Gastrocnemius medialis (tissue), 4 donors: ENCODE results near the gene WDR49.

Experiments used
- POLR2A ChIP-seq, 2 donors: fragments of 450-650 bp; IDR thresholded peaks; one replicate each; pipeline ENCODE4 v1.6.1; 2017; ENCODE audit warnings: antibody characterized with exemption in 2 of 2, mild to moderate bottlenecking in 2 of 2, moderate library complexity in 2 of 2
- TF ChIP-seq, protein P1 (sequence below), 5 experiments: fragments of 450-650 bp in 3 of 5; fragments of 200-600 bp in 2 of 5; sonication (generic) in 2 of 5; IDR thresholded peaks in 4 of 5; conservative IDR thresholded peaks in 1 of 5; 1 replicate in 4 of 5; 2 replicates in 1 of 5; pipeline ENCODE4 v1.5.1; 2016 to 2019; ENCODE audit warnings: antibody characterized with exemption in 5 of 5, mild to moderate bottlenecking in 3 of 5, moderate library complexity in 3 of 5

DNA sequence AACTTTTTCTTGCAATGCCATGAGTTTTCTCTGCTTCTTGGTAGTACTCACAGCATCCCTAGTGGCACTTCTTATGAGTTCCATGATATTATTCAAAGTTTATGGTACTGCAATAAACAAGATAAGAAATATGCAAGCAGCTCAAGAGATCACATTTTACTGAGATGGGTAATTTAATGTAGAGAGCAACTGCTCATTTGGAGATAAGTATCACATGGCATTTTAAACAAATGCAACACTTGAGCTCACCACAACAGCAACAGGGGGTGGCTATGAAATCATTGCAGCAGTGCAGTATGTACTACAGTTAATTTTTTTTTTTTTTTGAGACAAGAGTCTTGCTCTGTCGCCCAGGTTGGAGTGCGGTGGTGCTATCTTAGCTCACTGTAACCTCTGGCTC is 85.1 kb downstream of the WDR49 start:
- TF ChIP-seq, protein P1, sequence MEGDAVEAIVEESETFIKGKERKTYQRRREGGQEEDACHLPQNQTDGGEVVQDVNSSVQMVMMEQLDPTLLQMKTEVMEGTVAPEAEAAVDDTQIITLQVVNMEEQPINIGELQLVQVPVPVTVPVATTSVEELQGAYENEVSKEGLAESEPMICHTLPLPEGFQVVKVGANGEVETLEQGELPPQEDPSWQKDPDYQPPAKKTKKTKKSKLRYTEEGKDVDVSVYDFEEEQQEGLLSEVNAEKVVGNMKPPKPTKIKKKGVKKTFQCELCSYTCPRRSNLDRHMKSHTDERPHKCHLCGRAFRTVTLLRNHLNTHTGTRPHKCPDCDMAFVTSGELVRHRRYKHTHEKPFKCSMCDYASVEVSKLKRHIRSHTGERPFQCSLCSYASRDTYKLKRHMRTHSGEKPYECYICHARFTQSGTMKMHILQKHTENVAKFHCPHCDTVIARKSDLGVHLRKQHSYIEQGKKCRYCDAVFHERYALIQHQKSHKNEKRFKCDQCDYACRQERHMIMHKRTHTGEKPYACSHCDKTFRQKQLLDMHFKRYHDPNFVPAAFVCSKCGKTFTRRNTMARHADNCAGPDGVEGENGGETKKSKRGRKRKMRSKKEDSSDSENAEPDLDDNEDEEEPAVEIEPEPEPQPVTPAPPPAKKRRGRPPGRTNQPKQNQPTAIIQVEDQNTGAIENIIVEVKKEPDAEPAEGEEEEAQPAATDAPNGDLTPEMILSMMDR (IDR thresholded peaks at IDR 0.05 in 4 of 5, conservative IDR thresholded peaks at IDR 0.05 in 1 of 5): no peak
- no peak for TF ChIP-seq POLR2A (IDR thresholded peaks at IDR 0.05)
